CD4-positive, alpha-beta T cell (primary cell): ENCODE data around the gene GANAB. TPM values are rescaled to one million over a fixed set of nuclear protein-coding genes. Genes with fewer than 3 reads are reported as not detected.
A peak's percentile ranks its signal among the peaks of the same experiment; 100 is the strongest.

Source experiments
- ATAC-seq: fragments of 200-7000 bp; cut with Tn5 transposase; one replicate; pipeline ENCODE4 v1.10.0; 2022; ENCODE audit warnings: mild to moderate bottlenecking; ENCODE audit not compliant: poor library complexity
- CTCF ChIA-PET: fragments of 350-600 bp; sonication (Branson Sonifier 250); formaldehyde crosslinking; loops from one replicate; lab custom pipeline; 2021; ENCODE audit warnings: antibody characterized with exemption, inconsistent platforms; lab: Charles Lee
- POLR2A ChIA-PET: fragments of 350-600 bp; sonication (Branson Sonifier 250); formaldehyde crosslinking; loops from one replicate; lab custom pipeline; 2021; ENCODE audit warnings: antibody characterized with exemption, inconsistent platforms; lab: Charles Lee
- DNase-seq, 14 experiments: peaks; one replicate each; pipeline ENCODE4 v3.0.0-alpha.2; 2013 to 2020; ENCODE audit warnings: mixed read lengths in 2 of 14
- H3K27ac ChIP-seq, 2 donors: one replicate each; pipeline versions ENCODE4 v1.5.1 to v1.7.0; 2013; ENCODE audit warnings: low read length in 2 of 2, low read depth in 1 of 2, mild to moderate bottlenecking in 1 of 2
- H3K27me3 ChIP-seq, 2 experiments: 1 replicate in 1 of 2; 2 replicates in 1 of 2; pipeline versions ENCODE4 v1.6.1 to v1.7.0; 2013; ENCODE audit warnings: low read length in 2 of 2, control low read depth in 1 of 2, mild to moderate bottlenecking in 1 of 2, moderate library complexity in 1 of 2; ENCODE audit not compliant: insufficient read depth in 2 of 2, control insufficient read depth in 1 of 2
- H3K36me3 ChIP-seq: one replicate; pipeline ENCODE4 v1.6.1; 2013; ENCODE audit warnings: low read length, control low read depth; ENCODE audit not compliant: insufficient read depth
- H3K4me1 ChIP-seq: one replicate; pipeline ENCODE4 v1.6.1; 2013; ENCODE audit warnings: low read length, control low read depth; ENCODE audit not compliant: insufficient read depth
- H3K4me3 ChIP-seq: one replicate; pipeline ENCODE4 v1.5.1; 2013; ENCODE audit warnings: mild to moderate bottlenecking, low read length, moderate library complexity
- H3K9me3 ChIP-seq, 2 experiments: 1 replicate in 1 of 2; 2 replicates in 1 of 2; pipeline versions ENCODE4 v1.6.1 to v1.7.0; 2013; ENCODE audit warnings: low read length in 2 of 2, mild to moderate bottlenecking in 2 of 2, control low read depth in 1 of 2, moderate library complexity in 1 of 2; ENCODE audit not compliant: control insufficient read depth in 1 of 2, insufficient read depth in 1 of 2
- H3K27ac Mint-ChIP-seq: one replicate; pipeline ENCODE4 v1.8.0; 2020; ENCODE audit warnings: mixed read lengths
- H3K27me3 Mint-ChIP-seq: one replicate; pipeline ENCODE4 v1.8.0; 2021; ENCODE audit warnings: mixed read lengths
- H3K36me3 Mint-ChIP-seq: one replicate; pipeline ENCODE4 v1.8.0; 2021; ENCODE audit warnings: low read depth, mixed read lengths
- H3K4me1 Mint-ChIP-seq: one replicate; pipeline ENCODE4 v1.8.0; 2021; ENCODE audit warnings: low read depth, mixed read lengths
- H3K4me3 Mint-ChIP-seq: one replicate; pipeline ENCODE4 v1.8.0; 2020; ENCODE audit warnings: mild to moderate bottlenecking, mixed read lengths
- H3K9me3 Mint-ChIP-seq: one replicate; pipeline ENCODE4 v1.8.0; 2020; ENCODE audit warnings: mixed read lengths
- CTCF ChIP-seq: fragments of 200-600 bp; IDR thresholded peaks from one replicate; pipeline ENCODE4 v1.8.0; 2022; ENCODE audit warnings: antibody characterized with exemption, mild to moderate bottlenecking
- intact Hi-C, 2 experiments: fragments of 100-400 bp; cut with DNase I in 1 of 2; cut with micrococcal nuclease in 1 of 2; formaldehyde crosslinking; loops; one replicate each; pipeline versions ENCODE4 v1.15.1 to v1.9.0; 2023 to 2025; cut with DNase I, micrococcal nuclease
- total RNA-seq, 174 experiments: library from RNA in 2 of 174; stranded (reverse) in 2 of 174; gene quantifications; one replicate each; pipeline ENCODE4 v1.2.3 and lab custom pipeline; 2021 to 2026

The GANAB gene
- total RNA-seq, 2 experiments from 2014 or later, result 181 to 182 TPM

DNA sequence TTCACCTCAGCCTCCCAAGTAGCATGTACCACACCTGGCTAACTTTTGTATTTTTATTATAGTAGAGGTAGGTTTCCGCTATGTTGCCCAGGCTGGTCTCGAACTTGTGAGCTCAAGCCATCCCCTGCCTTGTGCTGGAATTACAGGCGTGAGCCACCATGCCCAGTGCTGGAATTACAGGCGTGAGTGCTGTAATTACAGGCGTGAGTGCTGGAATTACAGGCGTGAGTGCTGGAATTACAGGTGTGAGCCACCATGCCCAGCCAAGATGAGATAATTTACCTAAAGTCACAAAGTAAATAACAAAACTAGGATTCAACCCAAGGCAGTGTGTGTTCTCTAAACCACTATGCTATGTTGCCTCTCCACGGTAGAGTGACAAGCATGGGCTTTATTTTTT is 36.1 kb upstream of the GANAB start:
- peaks cover 8% of the 10 kb centered on the region for H3K36me3 ChIP-seq
- no peaks in the 10 kb centered on the region for H3K9me3 ChIP-seq
- Mint-ChIP-seq H3K27ac (no peak overlapping the region), H3K4me1 (peaks cover 23% of the 10 kb centered on the region), H3K27me3 (peaks cover 7% of the 10 kb centered on the region), H3K4me3 (no peak overlapping the region), H3K36me3 (peaks cover 18% of the 10 kb centered on the region), H3K9me3 (no peaks in the 10 kb centered on the region)
- CTCF ChIA-PET, result interaction anchor here (2.7 kb wide), 1 partner anchor 11 kb away, joined by 8 read pairs; the partner anchor contains the start of genes LBHD1 and UQCC3
- H3K4me3 ChIP-seq, result no peak overlapping the region
- DNase-seq (no peak), ATAC-seq (no peak)
- peaks cover 5 to 6% of the 10 kb centered on the region in 2 experiments for H3K27me3 ChIP-seq
- intact Hi-C loops, result no loop called here
- H3K4me1 ChIP-seq, result peaks cover 23% of the 10 kb centered on the region
- POLR2A ChIA-PET, result no interaction called here
- no peak for TF ChIP-seq CTCF
- no peak overlapping the region for H3K27ac ChIP-seq

GRCh38 chr11:62680825-62681240 is 34.4 kb upstream of the GANAB start:
- POLR2A ChIA-PET, result interaction anchor here (0.7 to 3.8 kb wide), 13 partner anchors 9 to 160 kb away, joined by 3 to 43 read pairs (median 5); partner anchors contain the start of genes AHNAK, C11orf98, CSKMT and GANAB
- no peaks in the 10 kb centered on the region for H3K9me3 ChIP-seq
- H3K27me3 ChIP-seq, result no peaks in the 10 kb centered on the region
- peaks cover 23% of the 10 kb centered on the region for H3K36me3 ChIP-seq
- Mint-ChIP-seq H3K36me3 (peaks cover 33% of the 10 kb centered on the region), H3K27ac (peak overlapping the region; percentile 87), H3K4me3 (peak overlapping the region; percentile 92), H3K27me3 (no peaks in the 10 kb centered on the region), H3K4me1 (peaks cover 37% of the 10 kb centered on the region), H3K9me3 (no peaks in the 10 kb centered on the region)
- peaks cover 33% of the 10 kb centered on the region for H3K4me1 ChIP-seq
- H3K4me3 ChIP-seq, result no peak overlapping the region
- peak; percentile 28 for TF ChIP-seq CTCF
- ATAC-seq (peak; percentile 77), DNase-seq (peak in 12 of 14 experiments; percentile 9 to 78 (median 18))
- intact Hi-C loops, result no loop called here
- no peak overlapping the region for H3K27ac ChIP-seq
- CTCF ChIA-PET, result interaction anchor here (0.6 to 2.7 kb wide), 15 partner anchors 8 to 256 kb away, joined by 3 to 12 read pairs (median 5); partner anchors contain the start of genes C11orf98, CSKMT, LBHD1 and LRRN4CL

- Histone ChIP-seq H3K36me3 (peaks cover 33% of the 10 kb centered on the region), H3K27ac (peak within 1 kb of the TSS; percentile 97), H3K27me3 (no peaks in the 10 kb centered on the region), H3K4me3 (peak within 1 kb of the TSS; percentile 100), H3K4me1 (peaks cover 33% of the 10 kb centered on the region), H3K9me3 (no peaks in the 10 kb centered on the region)
- Mint-ChIP-seq H3K27ac (peak within 1 kb of the TSS; percentile 87), H3K27me3 (no peaks in the 10 kb centered on the region), H3K36me3 (peaks cover 38% of the 10 kb centered on the region), H3K4me1 (peaks cover 46% of the 10 kb centered on the region), H3K9me3 (no peaks in the 10 kb centered on the region), H3K4me3 (peak within 1 kb of the TSS; percentile 91)
- ChIA-PET POLR2A (interaction anchor here (0.6 to 3.8 kb wide), 10 partner anchors 14 to 202 kb away, joined by 3 to 43 read pairs (median 4); partner anchors contain the start of genes BSCL2, C11orf98, CSKMT and EEF1G), CTCF (interaction anchor here (0.6 to 2.1 kb wide), 3 partner anchors 14 to 87 kb away, joined by 3 to 7 read pairs (median 4); partner anchors contain the start of genes C11orf98, CSKMT and TUT1)
- TF ChIP-seq CTCF, result no peak
- DNase-seq, result peak; percentile 68 to 93 (median 76)
- intact Hi-C loops, result loop anchor here in 1 of 2 experiments (1.0 kb wide), 1 partner anchor 27 kb away; no protein-coding TSS in a partner anchor
- ATAC-seq, result peak; percentile 84
Measured at GRCh38 chr11:62678770-62679696, 32.6 kb upstream of the GANAB start, which contains the start of gene UBXN1. UBXN1 (minus strand) TSS chr11:62679073; CDS start chr11:62678923, 150 bp downstream.
